WTC11 (cell line): ENCODE results near the gene LGALS12. TPM values are rescaled to one million over a fixed set of nuclear protein-coding genes. Genes with fewer than 3 reads are reported as not detected.

Experiments
- ATAC-seq: fragments of 200-7000 bp; cut with Tn5 transposase; 2 replicates; pipeline ENCODE4 v1.10.0; 2021; ENCODE audit warnings: mild to moderate bottlenecking, moderate library complexity
- Bru-seq: library from RNA; stranded (reverse); fragments of 400-500 nt; gene quantifications from one replicate; lab custom pipeline; 2021; lab: Mats Ljungman, UMichigan
- CTCF ChIA-PET: fragments of 300-600 bp; sonication (Branson Sonifier 250); formaldehyde crosslinking; loops from one replicate; lab custom pipeline; 2021; ENCODE audit warnings: antibody characterized with exemption; lab: Charles Lee
- POLR2A ChIA-PET: fragments of 350-600 bp; sonication (Branson Sonifier 250); formaldehyde crosslinking; loops from one replicate; lab custom pipeline; 2021; ENCODE audit warnings: antibody characterized with exemption; lab: Charles Lee
- DNase-seq: peaks from one replicate; pipeline ENCODE4 v3.0.0; 2021; ENCODE audit warnings: low spot score
- H3K27ac Mint-ChIP-seq: 2 replicates; pipeline ENCODE4 v1.8.0; 2021; ENCODE audit warnings: mixed read lengths
- H3K27me3 Mint-ChIP-seq: 2 replicates; pipeline ENCODE4 v1.8.0; 2021; ENCODE audit warnings: low read depth, mild to moderate bottlenecking, moderate library complexity, mixed read lengths
- H3K36me3 Mint-ChIP-seq: 2 replicates; pipeline ENCODE4 v1.8.0; 2021; ENCODE audit warnings: mixed read lengths
- H3K4me1 Mint-ChIP-seq: 2 replicates; pipeline ENCODE4 v1.8.0; 2022; ENCODE audit warnings: mixed read lengths
- H3K4me3 Mint-ChIP-seq: 2 replicates; pipeline ENCODE4 v1.8.0; 2021; ENCODE audit warnings: mild to moderate bottlenecking, moderate library complexity, mixed read lengths
- H3K9me3 Mint-ChIP-seq: 2 replicates; pipeline ENCODE4 v1.8.0; 2021; ENCODE audit warnings: mixed read lengths
- ATF2 ChIP-seq: sonication (generic); formaldehyde crosslinking; IDR thresholded peaks from 2 replicates; pipeline ENCODE4 v1.8.1; 2022; ENCODE audit warnings: low read depth, missing genetic modification reagents, borderline replicate concordance
- CBFB ChIP-seq: sonication (generic); formaldehyde crosslinking; IDR thresholded peaks from 2 replicates; pipeline ENCODE4 v1.8.1; 2022; ENCODE audit warnings: mild to moderate bottlenecking, low read depth, missing genetic modification reagents
- CREB1 ChIP-seq: sonication (generic); formaldehyde crosslinking; IDR thresholded peaks from 2 replicates; pipeline ENCODE4 v1.8.0; 2023; ENCODE audit warnings: mild to moderate bottlenecking, missing genetic modification reagents
- EMX1 ChIP-seq: fragments of 250-450 bp; sonication (Bioruptor Pico); IDR thresholded peaks from 2 replicates; pipeline ENCODE4 v1.8.0; 2021; ENCODE audit warnings: mild to moderate bottlenecking
- GABPB1 ChIP-seq: sonication (generic); formaldehyde crosslinking; IDR thresholded peaks from 2 replicates; pipeline ENCODE4 v1.8.1; 2023; ENCODE audit warnings: mild to moderate bottlenecking, missing genetic modification reagents
- GRHL2 ChIP-seq: fragments of 250-450 bp; sonication (Bioruptor Pico); IDR thresholded peaks from 2 replicates; pipeline ENCODE4 v1.8.0; 2022; ENCODE audit warnings: mild to moderate bottlenecking, moderate library complexity; ENCODE audit not compliant: insufficient replicate concordance, severe bottlenecking
- GTF2I ChIP-seq: fragments of 250-450 bp; sonication (Bioruptor Pico); conservative IDR thresholded peaks from 2 replicates; pipeline ENCODE4 v1.4.0; 2021; ENCODE audit warnings: mild to moderate bottlenecking
- HMGA2 ChIP-seq: fragments of 250-450 bp; sonication (Bioruptor Pico); IDR thresholded peaks from 2 replicates; pipeline ENCODE4 v1.4.0; 2021; ENCODE audit warnings: mild to moderate bottlenecking, moderate library complexity
- MAX ChIP-seq: sonication (generic); formaldehyde crosslinking; IDR thresholded peaks from 2 replicates; pipeline ENCODE4 v1.8.0; 2022; ENCODE audit warnings: mild to moderate bottlenecking, missing genetic modification reagents
- MYBL2 ChIP-seq: sonication (generic); formaldehyde crosslinking; IDR thresholded peaks from 2 replicates; pipeline ENCODE4 v1.8.1; 2023; ENCODE audit warnings: mild to moderate bottlenecking, moderate library complexity, missing genetic modification reagents
- NFYB ChIP-seq: sonication (generic); formaldehyde crosslinking; conservative IDR thresholded peaks from 2 replicates; pipeline ENCODE4 v1.8.0; 2022; ENCODE audit warnings: low read depth, missing genetic modification reagents
- NR2C2 ChIP-seq: sonication (generic); formaldehyde crosslinking; IDR thresholded peaks from 2 replicates; pipeline ENCODE4 v1.8.0; 2022; ENCODE audit warnings: mild to moderate bottlenecking, missing genetic modification reagents
- NR3C1 ChIP-seq: sonication (generic); formaldehyde crosslinking; conservative IDR thresholded peaks from 2 replicates; pipeline ENCODE4 v1.8.1; 2023; ENCODE audit warnings: low read depth, mild to moderate bottlenecking, missing genetic modification reagents
- OVOL2 ChIP-seq: fragments of 250-450 bp; sonication (Bioruptor Pico); IDR thresholded peaks from 2 replicates; pipeline ENCODE4 v1.9.0; 2021; ENCODE audit warnings: mild to moderate bottlenecking, borderline replicate concordance
- PREB ChIP-seq: sonication (generic); formaldehyde crosslinking; IDR thresholded peaks from 2 replicates; pipeline ENCODE4 v1.8.1; 2022; ENCODE audit warnings: mild to moderate bottlenecking, missing genetic modification reagents, moderate library complexity, borderline replicate concordance
- RELA ChIP-seq: sonication (generic); formaldehyde crosslinking; IDR thresholded peaks from 2 replicates; pipeline ENCODE4 v1.8.1; 2022; ENCODE audit warnings: missing genetic modification reagents, mild to moderate bottlenecking, borderline replicate concordance
- SP1 ChIP-seq: sonication (generic); formaldehyde crosslinking; conservative IDR thresholded peaks from 2 replicates; pipeline ENCODE4 v1.8.1; 2022; ENCODE audit warnings: missing genetic modification reagents
- TCF7 ChIP-seq: sonication (generic); formaldehyde crosslinking; IDR thresholded peaks from 2 replicates; pipeline ENCODE4 v1.8.0; 2022; ENCODE audit warnings: mild to moderate bottlenecking, low read depth, missing genetic modification reagents, moderate library complexity
- ZMAT4 ChIP-seq: fragments of 250-450 bp; sonication (Bioruptor Pico); IDR thresholded peaks from 2 replicates; pipeline ENCODE4 v1.9.0; 2021; ENCODE audit warnings: mild to moderate bottlenecking
- ZNF121 ChIP-seq: sonication (generic); formaldehyde crosslinking; IDR thresholded peaks from 2 replicates; pipeline ENCODE4 v1.8.0; 2023; ENCODE audit warnings: missing genetic modification reagents
- ZNF396 ChIP-seq: fragments of 250-450 bp; sonication (Bioruptor Pico); IDR thresholded peaks from 2 replicates; pipeline ENCODE4 v1.8.0; 2021; ENCODE audit warnings: mild to moderate bottlenecking, moderate library complexity, borderline replicate concordance
- ZNF423 ChIP-seq: fragments of 250-450 bp; sonication (Bioruptor Pico); IDR thresholded peaks from 2 replicates; pipeline ENCODE4 v2.1.2; 2022; ENCODE audit warnings: mild to moderate bottlenecking, moderate library complexity
- long read RNA-seq, 3 experiments: library from RNA in 1 of 3; library from capped mRNA in 1 of 3; library from polyadenylated mRNA in 1 of 3; unstranded in 2 of 3; stranded (forward) in 1 of 3; transcript quantifications; one replicate each; pipeline ENCODE4 v2.0.0, GENCODE V29; 2021
- total RNA-seq: library from RNA; stranded (reverse); gene quantifications from 3 replicates; pipeline ENCODE4 v1.2.3, GENCODE V29; 2021

Gene LGALS12, protein sequence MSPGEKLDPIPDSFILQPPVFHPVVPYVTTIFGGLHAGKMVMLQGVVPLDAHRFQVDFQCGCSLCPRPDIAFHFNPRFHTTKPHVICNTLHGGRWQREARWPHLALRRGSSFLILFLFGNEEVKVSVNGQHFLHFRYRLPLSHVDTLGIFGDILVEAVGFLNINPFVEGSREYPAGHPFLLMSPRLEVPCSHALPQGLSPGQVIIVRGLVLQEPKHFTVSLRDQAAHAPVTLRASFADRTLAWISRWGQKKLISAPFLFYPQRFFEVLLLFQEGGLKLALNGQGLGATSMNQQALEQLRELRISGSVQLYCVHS
- total RNA-seq (1.1 to 1.4 TPM (median 1.4 TPM) in 3 replicates), Bru-seq, nascent RNA (percentile 24 among the genes with signal in this experiment)
- long read RNA-seq, experiment 1, partial matches to known transcripts, result 2 of 8 reads
- long read RNA-seq, experiment 1, other reads (novel, unspliced or antisense), result 2 of 8 reads
- long read RNA-seq, experiment 2, result 0 reads
- long read RNA-seq, experiment 3, partial matches to known transcripts, result 1 of 7 reads
- long read RNA-seq, experiment 3, other reads (novel, unspliced or antisense), result 1 of 7 reads

- no peak for TF ChIP-seq GRHL2
- no peak for TF ChIP-seq EMX1 (CRISPR knock-in tag)
- no peak for TF ChIP-seq CBFB (CRISPR knock-in tag)
- TF ChIP-seq ZNF121 (CRISPR knock-in tag), result no peak
- TF ChIP-seq CREB1 (CRISPR knock-in tag), result no peak
- TF ChIP-seq NR2C2 (CRISPR knock-in tag), result no peak
- TF ChIP-seq MYBL2 (CRISPR knock-in tag), result no peak
- TF ChIP-seq MAX, result no peak
- no peak for TF ChIP-seq ZNF396 (CRISPR knock-in tag)
- TF ChIP-seq GABPB1 (CRISPR knock-in tag), result no peak
- no peak for TF ChIP-seq HMGA2
- TF ChIP-seq PREB (CRISPR knock-in tag), result no peak
- TF ChIP-seq GTF2I (CRISPR knock-in tag), result no peak
- no peak for TF ChIP-seq OVOL2 (CRISPR knock-in tag)
- no peak for TF ChIP-seq ATF2
- TF ChIP-seq NFYB (CRISPR knock-in tag), result no peak
- ATAC-seq (peak; percentile 20), DNase-seq (peak; percentile 26)
- H3K4me3 Mint-ChIP-seq, result no peak within 1 kb of the TSS
- POLR2A ChIA-PET, result interaction anchor here (0.6 kb wide), 1 partner anchor 368 kb away, joined by 7 read pairs; no protein-coding TSS in a partner anchor
- CTCF ChIA-PET, result interaction anchor here (0.6 to 6.2 kb wide), 5 partner anchors 13 to 485 kb away, joined by 3 to 92 read pairs (median 4); partner anchors contain the start of gene PLAAT5
- H3K27ac Mint-ChIP-seq, result no peak within 1 kb of the TSS
- peaks cover 6% of the 10 kb centered on the region; the same call in 1 of the 2 replicates for H3K27me3 Mint-ChIP-seq
- H3K36me3 Mint-ChIP-seq, result peaks cover 12% of the 10 kb centered on the region
- H3K9me3 Mint-ChIP-seq, result peaks cover 16% of the 10 kb centered on the region
- H3K4me1 Mint-ChIP-seq, result peaks cover 69% of the 10 kb centered on the region
Observed at GRCh38 chr11:63505857-63506528, at the start of gene LGALS12. Gene LGALS12, plus strand, starts transcription at chr11:63506084. Its CDS starts 375 bp downstream, at chr11:63506459.

DNA sequence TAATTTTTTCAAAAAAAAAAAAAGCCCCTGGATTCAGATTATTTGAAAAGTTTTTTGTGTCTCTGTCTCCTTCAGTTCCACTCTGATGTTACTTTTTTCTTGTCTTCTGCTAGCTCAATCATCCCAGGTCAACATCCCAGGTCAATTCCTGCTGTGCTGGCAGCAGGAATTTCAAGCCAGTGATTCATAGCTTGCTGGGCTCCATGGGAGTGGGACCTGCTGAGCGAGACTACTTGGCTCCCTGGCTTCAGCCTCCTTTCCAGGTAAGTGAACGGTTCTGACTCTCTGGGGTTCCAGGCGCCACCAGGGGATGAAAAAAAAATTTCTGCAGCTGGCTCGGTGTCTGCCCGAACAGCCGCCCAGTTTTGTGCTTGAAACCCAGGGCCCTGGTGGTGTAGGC, 46.3 kb upstream of the LGALS12 start:
- H3K9me3 Mint-ChIP-seq, result peaks cover 8% of the 10 kb centered on the region; the same call in 1 of the 2 replicates
- H3K36me3 Mint-ChIP-seq, result peaks cover 27% of the 10 kb centered on the region
- no peak for TF ChIP-seq RELA (CRISPR knock-in tag)
- TF ChIP-seq ZNF423 (CRISPR knock-in tag), result peak; percentile 98
- TF ChIP-seq, all 79 proteins: peak for 1
- POLR2A ChIA-PET, result interaction anchor here (0.7 kb wide), 1 partner anchor 1148 kb away, joined by 3 read pairs; no protein-coding TSS in a partner anchor
- Mint-ChIP-seq H3K27ac (no peak overlapping the region), H3K4me1 (peaks cover 14% of the 10 kb centered on the region), H3K4me3 (no peak overlapping the region), H3K27me3 (no peaks in the 10 kb centered on the region)
- peak; percentile 23 for DNase-seq
- CTCF ChIA-PET, result interaction anchor here (0.7 to 1.1 kb wide), 4 partner anchors 19 to 179 kb away, joined by 3 to 5 read pairs (median 4); no protein-coding TSS in a partner anchor
- ATAC-seq, result peak; percentile 44

GRCh38 chr11:63462137-63462536, 43.7 kb upstream of the LGALS12 start:
- no peaks in the 10 kb centered on the region for H3K27me3 Mint-ChIP-seq
- no peak for TF ChIP-seq NFYB (CRISPR knock-in tag)
- no peak for TF ChIP-seq RELA (CRISPR knock-in tag)
- TF ChIP-seq HMGA2, result no peak
- TF ChIP-seq ATF2, result no peak
- TF ChIP-seq ZMAT4, result no peak
- no peak for TF ChIP-seq NR3C1 (CRISPR knock-in tag)
- TF ChIP-seq TCF7 (CRISPR knock-in tag), result no peak
- TF ChIP-seq SP1 (CRISPR knock-in tag), result no peak
- H3K4me1 Mint-ChIP-seq, result peaks cover 9% of the 10 kb centered on the region; the same call in 1 of the 2 replicates
- H3K4me3 Mint-ChIP-seq, result no peak overlapping the region
- POLR2A ChIA-PET, result no interaction called here
- H3K27ac Mint-ChIP-seq, result no peak overlapping the region
- DNase-seq (no peak), ATAC-seq (no peak)
- peaks cover 12% of the 10 kb centered on the region; the same call in 1 of the 2 replicates for H3K9me3 Mint-ChIP-seq
- CTCF ChIA-PET, result interaction anchor here (1.9 kb wide), 1 partner anchor 34 kb away, joined by 5 read pairs; no protein-coding TSS in a partner anchor
- peaks cover 36% of the 10 kb centered on the region for H3K36me3 Mint-ChIP-seq
